ENCODE data around the gene PHF13.

Gene PHF13

DNA sequence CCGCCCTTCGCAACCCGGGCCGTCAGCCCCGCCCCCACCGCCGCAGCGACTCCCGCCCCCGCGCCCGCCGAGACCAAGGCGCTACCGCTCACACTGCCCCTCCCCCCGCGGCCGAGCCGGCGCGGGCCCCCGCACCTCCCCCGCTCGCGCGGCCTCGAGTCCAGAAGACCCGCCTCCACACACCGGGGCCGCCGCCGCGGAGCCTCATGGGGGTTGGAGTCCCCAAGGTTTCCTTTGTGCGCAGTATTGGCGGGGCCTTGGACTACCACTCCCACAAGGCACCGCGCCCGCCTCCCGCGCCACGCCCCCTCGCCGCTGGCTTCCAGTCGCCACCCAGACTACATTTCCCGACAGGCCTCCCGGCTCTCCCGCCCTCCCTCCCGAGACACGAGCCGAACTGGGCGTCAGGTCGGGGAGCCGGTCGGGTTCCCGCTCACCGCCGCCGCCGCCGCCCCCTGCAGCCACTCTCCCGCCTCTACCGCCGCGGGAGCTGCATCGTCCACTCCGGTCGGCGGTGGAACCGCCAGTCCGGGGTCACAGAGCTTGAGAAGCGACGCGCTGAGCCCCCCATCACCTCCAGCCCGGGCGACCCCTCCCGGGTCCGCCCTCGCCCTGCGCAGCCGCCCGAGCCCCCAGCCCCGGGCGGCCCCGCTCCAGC, at the start of gene PHF13:
Gene PHF13 (plus strand): TSS at position 371 of the 658 bp plus-strand sequence. CDS start 336 bp downstream, outside the sequence.
- DNase-seq, result peak; percentile 87 to 100 (median 99)

DNA sequence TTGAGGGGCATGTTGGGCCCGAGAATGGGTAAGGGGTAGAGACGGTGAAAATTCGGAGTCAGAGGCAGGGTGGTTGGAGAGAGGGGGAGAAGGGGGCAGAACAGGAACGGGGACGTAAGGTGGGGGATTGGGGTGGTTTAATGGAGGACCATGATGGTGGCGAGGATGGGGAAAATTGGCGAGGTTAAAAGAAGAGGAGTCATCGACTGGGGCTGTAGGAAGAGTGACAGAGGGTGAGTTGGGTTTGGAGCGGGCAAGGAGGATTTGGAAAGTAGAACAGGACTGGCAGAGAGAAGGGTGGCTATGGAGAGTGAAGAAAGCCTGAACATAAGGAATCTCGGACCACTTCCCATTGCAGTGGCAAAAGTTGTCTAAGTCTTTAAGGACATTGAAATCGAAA, 44.5 kb upstream of the PHF13 start:
- DNase-seq, result no peak

DNA sequence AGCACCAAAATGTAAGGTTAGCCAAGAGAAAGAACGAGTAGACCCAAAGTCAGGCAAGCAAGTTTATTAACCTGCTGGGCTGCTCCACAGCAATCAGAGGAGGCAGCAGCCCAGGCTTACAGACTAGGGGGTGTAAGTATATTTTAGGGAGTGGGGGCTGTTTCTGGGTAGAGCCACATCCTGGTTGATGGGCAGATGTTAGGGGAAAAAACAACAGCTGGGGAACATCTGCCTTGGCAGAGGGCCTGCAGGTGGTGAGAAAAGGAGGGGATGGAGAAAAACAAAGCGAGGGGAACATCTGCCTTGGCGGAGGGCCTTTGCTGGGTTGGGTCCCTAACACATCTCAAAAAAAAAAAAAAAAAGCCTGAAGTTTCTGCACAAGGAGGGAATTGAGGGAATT, 43.4 kb upstream of the PHF13 start:
- no peak for DNase-seq

DNA sequence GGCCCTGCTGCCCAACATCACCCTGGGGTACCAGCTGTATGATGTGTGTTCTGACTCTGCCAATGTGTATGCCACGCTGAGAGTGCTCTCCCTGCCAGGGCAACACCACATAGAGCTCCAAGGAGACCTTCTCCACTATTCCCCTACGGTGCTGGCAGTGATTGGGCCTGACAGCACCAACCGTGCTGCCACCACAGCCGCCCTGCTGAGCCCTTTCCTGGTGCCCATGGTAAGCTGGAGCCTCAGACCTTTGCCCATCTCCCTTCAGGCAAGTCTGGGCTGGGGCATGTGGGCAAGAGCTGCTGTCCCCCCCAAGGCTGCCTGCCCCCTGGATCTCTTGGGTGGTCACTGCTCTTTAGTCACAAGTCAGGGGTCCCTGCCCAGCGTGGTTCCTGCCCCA, 42.5 kb upstream of the PHF13 start:
- DNase-seq, result no peak

DNA sequence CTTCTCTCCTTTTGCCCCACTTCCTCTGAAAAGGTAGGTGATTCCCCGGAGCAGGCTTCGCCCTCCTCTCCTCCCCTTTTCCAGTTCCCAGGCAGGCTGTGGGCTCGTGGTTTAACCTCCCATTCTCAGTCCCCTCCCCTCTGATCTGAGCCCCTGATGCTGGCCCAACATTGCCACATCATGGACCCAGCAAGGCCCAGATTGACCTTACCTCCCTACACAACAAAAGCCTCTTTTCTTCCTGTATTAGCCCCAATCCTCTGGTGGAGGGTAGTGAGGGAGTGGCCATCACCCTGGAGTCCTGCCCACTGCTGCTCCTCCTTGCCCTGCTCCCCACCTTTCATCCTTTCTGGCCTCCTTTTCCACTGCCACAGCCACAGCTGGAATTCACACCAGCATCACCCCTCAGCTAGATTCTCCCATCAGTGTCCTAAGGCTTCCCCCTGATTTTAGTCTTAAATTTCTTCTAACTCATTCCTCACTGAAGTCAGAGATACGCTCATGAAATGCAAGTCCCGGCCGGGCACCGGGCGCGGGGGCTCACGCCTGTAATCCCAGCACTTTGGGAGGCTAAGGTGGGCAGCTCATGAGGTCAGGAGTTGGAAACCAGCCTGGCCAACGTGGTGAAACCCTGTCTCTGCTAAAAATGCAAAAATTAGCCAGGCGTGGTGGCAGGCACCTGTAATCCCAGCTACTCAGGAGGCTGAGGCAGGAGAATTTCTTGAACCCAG, 40.7 kb upstream of the PHF13 start:
- DNase-seq, result no peak

DNA sequence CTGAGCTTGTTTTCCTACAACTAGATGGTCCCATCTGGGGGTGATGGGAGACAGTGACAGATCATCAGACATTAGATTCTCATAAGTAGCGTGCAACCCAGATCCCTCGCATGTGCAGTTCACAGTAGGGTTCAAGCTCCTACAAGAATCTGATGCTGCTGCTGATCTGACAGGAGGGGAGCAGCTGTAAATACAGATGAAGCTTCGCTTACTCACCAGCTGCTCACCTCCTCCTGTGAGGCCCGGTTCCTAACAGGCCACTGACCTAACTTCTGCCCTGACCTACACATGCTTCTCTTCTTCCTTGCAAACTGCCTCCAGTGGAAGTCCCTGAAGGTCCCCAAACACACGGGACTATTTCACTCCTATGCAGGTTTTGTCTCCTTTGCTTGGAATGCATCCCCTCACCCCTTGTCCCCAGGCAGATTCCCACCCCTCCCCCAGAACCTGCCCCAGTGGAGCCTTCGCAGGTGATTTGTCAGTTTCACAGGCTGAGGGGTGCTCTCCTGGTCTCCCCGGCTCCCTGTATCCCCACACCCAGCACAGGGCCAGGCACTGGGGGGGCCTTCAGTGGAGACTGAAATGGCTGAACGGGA, 39.4 kb upstream of the PHF13 start:
- no peak for DNase-seq

DNA sequence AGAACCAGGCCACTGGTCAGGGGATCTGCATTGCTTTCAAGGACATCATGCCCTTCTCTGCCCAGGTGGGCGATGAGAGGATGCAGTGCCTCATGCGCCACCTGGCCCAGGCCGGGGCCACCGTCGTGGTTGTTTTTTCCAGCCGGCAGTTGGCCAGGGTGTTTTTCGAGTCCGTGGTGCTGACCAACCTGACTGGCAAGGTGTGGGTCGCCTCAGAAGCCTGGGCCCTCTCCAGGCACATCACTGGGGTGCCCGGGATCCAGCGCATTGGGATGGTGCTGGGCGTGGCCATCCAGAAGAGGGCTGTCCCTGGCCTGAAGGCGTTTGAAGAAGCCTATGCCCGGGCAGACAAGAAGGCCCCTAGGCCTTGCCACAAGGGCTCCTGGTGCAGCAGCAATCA, 38.7 kb upstream of the PHF13 start:
- no peak for DNase-seq

DNA sequence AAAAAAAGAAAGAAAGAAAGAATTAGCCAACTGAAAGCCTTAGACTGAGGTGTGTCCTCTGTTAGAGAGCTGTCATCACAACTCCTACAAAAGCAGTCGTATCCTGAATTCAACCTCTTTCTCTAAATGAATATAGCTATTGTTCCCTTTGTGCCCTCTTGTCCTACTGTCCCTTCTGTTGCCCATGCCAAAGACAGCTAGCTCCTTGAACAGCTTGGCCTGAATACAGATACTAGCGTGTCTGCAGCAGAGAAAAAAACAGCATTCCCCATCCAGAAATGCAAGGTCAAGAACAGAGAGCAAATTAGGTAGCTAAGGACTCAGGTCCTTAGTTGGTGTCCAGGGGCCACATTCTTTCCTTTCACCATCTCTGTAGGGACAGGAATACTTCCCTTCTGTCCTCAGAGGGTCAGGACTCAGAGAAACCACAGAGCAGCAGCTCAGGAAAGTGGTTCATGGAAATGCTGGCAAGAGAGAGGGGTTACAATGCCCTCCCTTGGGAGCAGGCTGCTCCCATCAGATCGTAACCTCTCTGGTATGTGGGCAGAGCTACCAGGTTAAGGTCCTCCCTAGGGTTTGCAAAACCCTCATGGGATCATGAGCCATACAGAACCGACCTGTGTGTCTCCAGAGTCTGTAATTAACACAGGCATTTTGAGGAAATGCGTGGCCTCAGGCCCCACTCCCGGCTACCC, 35.6 kb upstream of the PHF13 start:
- DNase-seq, result peak in 4 of 51 donors; percentile 11 to 44 (median 24)

DNA sequence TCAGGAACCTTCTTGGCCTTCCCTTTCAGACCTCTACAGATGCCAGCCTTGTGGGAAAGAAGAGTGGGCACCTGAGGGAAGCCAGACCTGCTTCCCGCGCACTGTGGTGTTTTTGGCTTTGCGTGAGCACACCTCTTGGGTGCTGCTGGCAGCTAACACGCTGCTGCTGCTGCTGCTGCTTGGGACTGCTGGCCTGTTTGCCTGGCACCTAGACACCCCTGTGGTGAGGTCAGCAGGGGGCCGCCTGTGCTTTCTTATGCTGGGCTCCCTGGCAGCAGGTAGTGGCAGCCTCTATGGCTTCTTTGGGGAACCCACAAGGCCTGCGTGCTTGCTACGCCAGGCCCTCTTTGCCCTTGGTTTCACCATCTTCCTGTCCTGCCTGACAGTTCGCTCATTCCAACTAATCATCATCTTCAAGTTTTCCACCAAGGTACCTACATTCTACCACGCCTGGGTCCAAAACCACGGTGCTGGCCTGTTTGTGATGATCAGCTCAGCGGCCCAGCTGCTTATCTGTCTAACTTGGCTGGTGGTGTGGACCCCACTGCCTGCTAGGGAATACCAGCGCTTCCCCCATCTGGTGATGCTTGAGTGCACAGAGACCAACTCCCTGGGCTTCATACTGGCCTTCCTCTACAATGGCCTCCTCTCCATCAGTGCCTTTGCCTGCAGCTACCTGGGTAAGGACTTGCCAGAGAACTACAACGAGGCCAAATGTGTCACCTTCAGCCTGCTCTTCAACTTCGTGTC, 34.7 kb upstream of the PHF13 start:
- DNase-seq, result peak in 1 of 51 donors; percentile 53

DNA sequence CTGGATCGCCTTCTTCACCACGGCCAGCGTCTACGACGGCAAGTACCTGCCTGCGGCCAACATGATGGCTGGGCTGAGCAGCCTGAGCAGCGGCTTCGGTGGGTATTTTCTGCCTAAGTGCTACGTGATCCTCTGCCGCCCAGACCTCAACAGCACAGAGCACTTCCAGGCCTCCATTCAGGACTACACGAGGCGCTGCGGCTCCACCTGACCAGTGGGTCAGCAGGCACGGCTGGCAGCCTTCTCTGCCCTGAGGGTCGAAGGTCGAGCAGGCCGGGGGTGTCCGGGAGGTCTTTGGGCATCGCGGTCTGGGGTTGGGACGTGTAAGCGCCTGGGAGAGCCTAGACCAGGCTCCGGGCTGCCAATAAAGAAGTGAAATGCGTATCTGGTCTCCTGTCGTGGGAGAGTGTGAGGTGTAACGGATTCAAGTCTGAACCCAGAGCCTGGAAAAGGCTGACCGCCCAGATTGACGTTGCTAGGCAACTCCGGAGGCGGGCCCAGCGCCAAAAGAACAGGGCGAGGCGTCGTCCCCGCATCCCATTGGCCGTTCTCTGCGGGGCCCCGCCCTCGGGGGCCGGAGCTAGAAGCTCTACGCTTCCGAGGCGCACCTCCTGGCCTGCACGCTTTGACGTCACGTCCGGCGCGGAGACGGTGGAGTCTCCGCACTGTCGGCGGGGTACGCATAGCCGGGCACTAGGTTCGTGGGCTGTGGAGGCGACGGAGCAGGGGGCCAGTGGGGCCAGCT, 34.0 kb upstream of the PHF13 start, which contains the start of gene ZBTB48:
Gene ZBTB48 (plus strand): TSS at position 621 of the 745 bp plus-strand sequence. CDS start 616 bp downstream, outside the sequence.
- peak; percentile 57 to 100 (median 98) for DNase-seq

DNA sequence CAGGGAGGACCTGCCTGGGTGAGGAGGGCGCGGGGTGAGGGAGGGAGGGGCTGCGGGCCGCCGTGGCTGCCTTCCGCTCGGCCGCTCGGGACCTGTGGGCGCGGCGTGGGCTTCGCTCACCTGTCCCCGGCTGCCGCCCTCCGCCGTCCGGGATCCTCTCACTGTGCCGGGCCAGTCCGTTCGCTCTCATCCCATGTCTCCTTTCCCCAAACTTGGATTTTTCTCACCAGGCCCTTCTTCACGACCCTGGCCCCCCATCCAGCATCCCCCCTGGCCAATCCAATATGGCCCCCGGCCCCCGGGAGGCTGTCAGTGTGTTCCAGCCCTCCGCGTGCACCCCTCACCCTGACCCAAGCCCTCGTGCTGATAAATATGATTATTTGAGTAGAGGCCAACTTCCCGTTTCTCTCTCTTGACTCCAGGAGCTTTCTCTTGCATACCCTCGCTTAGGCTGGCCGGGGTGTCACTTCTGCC, 33.4 kb upstream of the PHF13 start:
- DNase-seq, result no peak

DNA sequence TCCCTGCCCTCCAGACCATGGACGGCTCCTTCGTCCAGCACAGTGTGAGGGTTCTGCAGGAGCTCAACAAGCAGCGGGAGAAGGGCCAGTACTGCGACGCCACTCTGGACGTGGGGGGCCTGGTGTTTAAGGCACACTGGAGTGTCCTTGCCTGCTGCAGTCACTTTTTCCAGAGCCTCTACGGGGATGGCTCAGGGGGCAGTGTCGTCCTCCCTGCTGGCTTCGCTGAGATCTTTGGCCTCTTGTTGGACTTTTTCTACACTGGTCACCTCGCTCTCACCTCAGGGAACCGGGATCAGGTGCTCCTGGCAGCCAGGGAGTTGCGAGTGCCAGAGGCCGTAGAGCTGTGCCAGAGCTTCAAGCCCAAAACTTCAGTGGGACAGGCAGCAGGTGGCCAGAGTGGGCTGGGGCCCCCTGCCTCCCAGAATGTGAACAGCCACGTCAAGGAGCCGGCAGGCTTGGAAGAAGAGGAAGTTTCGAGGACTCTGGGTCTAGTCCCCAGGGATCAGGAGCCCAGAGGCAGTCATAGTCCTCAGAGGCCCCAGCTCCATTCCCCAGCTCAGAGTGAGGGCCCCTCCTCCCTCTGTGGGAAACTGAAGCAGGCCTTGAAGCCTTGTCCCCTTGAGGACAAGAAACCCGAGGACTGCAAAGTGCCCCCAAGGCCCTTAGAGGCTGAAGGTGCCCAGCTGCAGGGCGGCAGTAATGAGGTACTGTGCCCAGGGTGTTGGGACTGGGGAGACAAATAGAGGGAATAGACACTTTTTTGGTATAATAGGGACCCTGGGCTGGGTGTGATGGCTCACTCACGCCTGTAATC, 32.7 kb upstream of the PHF13 start:
- DNase-seq, result no peak

DNA sequence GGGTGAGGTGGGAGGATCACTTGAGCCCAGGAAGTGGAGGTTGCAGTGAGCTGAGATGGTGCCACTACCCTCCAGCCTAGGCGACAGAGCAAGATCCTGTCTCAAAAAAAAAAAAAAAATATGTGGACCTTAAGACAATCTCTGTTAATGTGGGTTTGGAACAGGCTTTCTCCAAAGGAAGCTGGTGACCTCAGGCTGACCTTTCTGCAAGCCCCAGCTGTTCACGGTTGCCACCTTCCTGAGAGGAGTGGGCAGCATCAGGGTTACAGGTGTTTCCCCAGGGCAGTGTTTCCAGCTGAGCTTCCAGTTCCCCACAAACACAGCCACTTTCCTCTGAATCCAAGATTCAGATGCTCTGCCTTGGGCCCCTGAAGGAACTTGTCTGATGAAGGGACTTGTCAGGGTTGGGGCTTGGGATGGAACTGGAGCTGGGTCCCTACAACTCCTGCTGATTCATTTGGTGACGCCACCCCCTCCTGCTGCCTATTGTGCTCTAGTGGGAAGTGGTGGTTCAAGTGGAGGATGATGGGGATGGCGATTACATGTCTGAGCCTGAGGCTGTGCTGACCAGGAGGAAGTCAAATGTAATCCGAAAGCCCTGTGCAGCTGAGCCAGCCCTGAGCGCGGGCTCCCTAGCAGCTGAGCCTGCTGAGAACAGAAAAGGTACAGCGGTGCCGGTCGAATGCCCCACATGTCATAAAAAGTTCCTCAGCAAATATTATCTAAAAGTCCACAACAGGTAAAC, 31.8 kb upstream of the PHF13 start:
- peak in 2 of 51 donors; percentile 19 to 31 for DNase-seq

DNA sequence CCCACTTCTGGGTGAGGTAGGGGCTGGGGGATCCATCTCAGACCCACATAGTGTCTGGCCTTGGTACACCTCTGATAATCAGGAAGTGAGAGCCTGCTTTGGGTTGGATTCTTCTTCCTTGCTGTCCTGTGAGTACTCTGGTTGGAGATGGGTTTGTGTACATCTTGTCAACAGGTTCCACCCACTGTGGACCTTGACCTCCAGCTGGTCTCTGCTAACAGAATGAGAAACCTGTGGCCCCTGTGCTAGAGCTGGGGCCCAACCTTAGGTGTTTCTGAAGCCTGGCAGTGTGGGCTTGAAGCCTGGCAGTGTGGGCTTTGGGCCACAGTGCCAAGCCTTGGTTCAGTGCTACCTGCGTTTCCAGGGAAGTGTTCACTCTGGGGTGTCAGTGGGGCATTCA, 31.2 kb upstream of the PHF13 start:
- DNase-seq, result no peak

DNA sequence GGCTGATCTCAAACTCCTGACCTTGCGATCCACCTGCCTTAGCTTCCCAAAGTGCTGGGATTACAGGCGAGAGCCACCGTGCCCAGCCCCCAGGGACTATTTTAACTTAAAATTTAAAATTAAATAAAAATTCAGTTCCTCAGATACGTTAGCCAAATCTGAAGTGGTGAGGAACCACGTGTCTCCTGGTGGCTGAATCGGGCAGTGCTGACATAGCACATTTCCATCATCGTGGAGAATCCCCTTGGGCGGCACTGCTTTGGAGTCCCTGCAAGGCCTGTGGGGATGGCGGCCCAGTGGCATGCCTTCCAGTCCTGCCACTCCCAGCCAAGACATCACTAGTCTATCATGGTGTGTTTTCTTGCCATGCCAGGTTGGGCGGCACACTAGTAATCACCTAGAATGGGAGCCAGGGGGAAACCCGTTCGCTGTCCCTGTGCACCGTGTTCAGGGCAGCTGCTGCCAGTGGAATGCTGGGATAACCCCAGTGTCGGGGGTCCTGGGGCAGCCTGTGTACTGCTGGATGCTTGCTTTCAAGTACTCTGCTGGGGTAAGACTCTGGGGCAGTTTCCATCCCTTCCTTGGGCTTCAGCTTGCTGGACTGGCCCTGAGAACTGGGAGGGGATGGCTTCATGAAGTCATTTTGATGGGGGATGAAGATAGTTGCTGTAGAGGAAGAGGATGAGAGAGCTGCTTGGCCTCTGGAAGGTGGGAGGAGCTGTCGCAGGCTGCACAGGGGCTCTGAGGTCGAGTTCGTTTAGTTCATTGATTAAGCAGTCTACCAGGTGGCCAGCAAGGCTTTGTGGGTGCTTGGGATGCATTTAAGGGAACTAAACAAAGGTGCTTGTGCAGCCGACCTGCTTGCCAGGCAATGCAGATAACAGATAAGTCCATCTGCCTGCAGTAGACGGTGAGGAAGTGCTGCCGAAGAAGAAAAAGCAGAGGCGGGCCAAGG, 29.1 kb upstream of the PHF13 start:
- DNase-seq, result no peak

DNA sequence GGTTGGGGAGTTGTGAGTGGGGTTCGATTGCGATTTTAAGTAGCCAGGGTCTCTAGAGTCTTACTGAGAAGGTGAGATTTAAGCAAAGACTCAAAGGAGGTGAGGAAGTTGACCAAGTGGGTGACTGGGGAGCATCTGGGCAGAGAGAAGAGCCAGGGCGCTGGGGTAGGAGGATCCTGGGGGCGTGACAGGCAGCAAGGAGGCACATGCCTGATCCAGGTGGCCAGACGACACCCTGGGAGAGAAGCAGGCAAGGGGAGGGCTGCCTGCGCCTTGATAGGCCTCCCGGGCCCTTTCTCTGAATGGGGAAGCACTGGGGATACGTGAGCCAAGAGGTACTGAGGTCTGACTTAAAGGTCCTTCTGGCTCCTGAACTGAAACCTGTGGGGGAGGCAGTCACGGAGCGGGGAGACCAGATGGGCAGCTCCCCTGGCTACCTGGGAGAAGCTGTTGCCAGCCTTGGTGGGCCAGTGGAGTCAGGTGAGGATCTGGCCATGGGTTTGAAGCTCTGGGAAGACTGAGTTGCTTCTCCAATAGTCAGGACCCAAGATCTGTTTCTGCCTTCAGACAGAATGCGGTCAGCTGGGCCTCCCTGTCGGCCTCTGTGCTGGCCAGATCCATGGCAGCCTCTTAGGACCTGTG, 28.3 kb upstream of the PHF13 start:
- DNase-seq, result no peak

DNA sequence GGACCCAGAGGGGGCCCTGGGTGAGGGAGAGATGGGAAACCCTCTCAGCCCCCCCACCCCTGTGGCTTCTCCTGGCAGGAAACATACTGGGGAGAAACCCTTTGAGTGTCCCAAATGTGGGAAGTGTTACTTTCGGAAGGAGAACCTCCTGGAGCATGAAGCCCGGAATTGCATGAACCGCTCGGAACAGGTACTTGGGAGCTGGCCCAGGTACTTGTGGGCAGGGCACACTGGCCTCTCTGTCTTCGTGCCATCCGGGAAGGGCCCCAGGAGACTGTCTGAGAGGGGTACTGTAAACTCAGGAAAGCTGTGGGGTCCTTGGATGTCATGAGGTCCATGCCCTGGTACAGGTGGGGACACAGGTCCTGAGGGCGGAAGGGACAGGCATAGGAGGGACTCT, 27.7 kb upstream of the PHF13 start:
- no peak for DNase-seq

Measured in hypothalamus (tissue), 51 donors.